Nephron progenitor cell (in vitro differentiated cells): ENCODE data around the gene BCAP31.

ENCODE experiments used
- DNase-seq: peaks from one replicate; pipeline ENCODE4 v3.0.0; 2021
- H3K27ac Mint-ChIP-seq: 2 replicates; pipeline ENCODE4 v1.8.0; 2021; ENCODE audit warnings: mild to moderate bottlenecking, moderate library complexity, mixed read lengths
- H3K27me3 Mint-ChIP-seq: 2 replicates; pipeline ENCODE4 v1.8.0; 2021; ENCODE audit warnings: mild to moderate bottlenecking, low read depth, mixed read lengths; ENCODE audit not compliant: poor library complexity
- H3K36me3 Mint-ChIP-seq: 2 replicates; pipeline ENCODE4 v1.8.0; 2021; ENCODE audit warnings: low read depth, mixed read lengths
- H3K4me1 Mint-ChIP-seq: 2 replicates; pipeline ENCODE4 v1.8.0; 2021; ENCODE audit warnings: mixed read lengths
- H3K4me3 Mint-ChIP-seq: 2 replicates; pipeline ENCODE4 v1.8.0; 2021; ENCODE audit warnings: mild to moderate bottlenecking, moderate library complexity, mixed read lengths
- H3K9me3 Mint-ChIP-seq: 2 replicates; pipeline ENCODE4 v1.8.0; 2021; ENCODE audit warnings: mild to moderate bottlenecking, moderate library complexity, mixed read lengths
- CTCF ChIP-seq: fragments of 200-600 bp; sonication (generic); IDR thresholded peaks from 2 replicates; pipeline ENCODE4 v1.5.0; 2021; ENCODE audit warnings: antibody characterized with exemption

Gene BCAP31

DNA sequence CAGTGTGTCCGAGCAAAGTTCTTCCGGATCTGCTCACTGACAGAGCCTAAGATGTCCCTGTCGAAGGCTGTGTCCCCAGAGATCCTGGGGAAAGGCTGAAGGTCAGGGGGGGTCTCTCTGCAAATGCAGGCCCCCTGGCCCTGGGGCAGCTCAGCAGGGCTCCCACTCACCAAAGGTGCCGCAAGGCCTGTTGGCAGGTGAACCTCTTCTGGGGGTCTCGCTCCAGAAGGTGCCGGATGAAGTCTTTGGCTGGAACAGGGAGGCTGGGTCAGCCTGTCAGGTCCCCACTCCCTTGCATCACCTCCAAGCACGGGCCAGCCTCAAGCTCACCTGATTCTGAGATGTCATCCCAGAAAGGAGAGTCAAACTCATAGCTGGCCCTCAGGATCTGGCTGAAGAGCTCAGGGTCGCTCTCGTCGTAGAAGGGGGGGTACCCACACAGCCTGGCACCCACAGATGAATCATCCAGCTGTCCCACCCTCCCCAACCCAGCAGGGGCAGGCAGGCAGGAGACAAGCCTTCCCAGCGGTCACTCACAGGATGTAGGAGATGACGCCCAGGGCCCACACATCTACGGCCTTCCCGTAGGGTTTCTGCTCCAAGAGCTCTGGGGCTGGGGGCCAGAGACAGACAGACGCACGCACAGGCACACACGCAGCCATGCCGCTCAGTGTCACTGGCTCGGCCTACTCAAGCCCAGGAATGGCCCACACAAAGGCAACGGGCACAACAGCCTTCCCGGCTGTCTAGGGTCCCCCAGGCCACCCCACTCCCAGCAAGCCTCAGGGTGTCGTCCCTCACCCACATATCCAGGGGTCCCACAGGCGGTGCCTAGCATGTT is 53.2 kb downstream of the BCAP31 start:
- peaks cover 20% of the 10 kb centered on the region for H3K4me1 Mint-ChIP-seq
- H3K36me3 Mint-ChIP-seq = peaks cover 5% of the 10 kb centered on the region
- TF ChIP-seq CTCF = no peak
- peaks cover 58% of the 10 kb centered on the region for H3K9me3 Mint-ChIP-seq
- H3K27ac Mint-ChIP-seq = no peak overlapping the region
- H3K4me3 Mint-ChIP-seq = no peak overlapping the region
- peaks cover 54% of the 10 kb centered on the region for H3K27me3 Mint-ChIP-seq
- DNase-seq = no peak

- peaks cover 20% of the 10 kb centered on the region for H3K4me1 Mint-ChIP-seq
- H3K4me3 Mint-ChIP-seq = no peak overlapping the region
- peaks cover 5% of the 10 kb centered on the region for H3K36me3 Mint-ChIP-seq
- DNase-seq = no peak
- H3K9me3 Mint-ChIP-seq = peaks cover 63% of the 10 kb centered on the region
- H3K27me3 Mint-ChIP-seq = peaks cover 59% of the 10 kb centered on the region
- TF ChIP-seq CTCF = no peak
- no peak overlapping the region for H3K27ac Mint-ChIP-seq
Observed at GRCh38 chrX:153669901-153670731, 54.1 kb downstream of the BCAP31 start.

- TF ChIP-seq CTCF = peak; percentile 75
- Mint-ChIP-seq H3K4me1 (peaks cover 13% of the 10 kb centered on the region), H3K9me3 (peaks cover 57% of the 10 kb centered on the region), H3K27ac (no peak overlapping the region), H3K4me3 (no peak overlapping the region), H3K27me3 (peaks cover 59% of the 10 kb centered on the region), H3K36me3 (peaks cover 5% of the 10 kb centered on the region)
- peak; percentile 65 for DNase-seq
Observed at GRCh38 chrX:153669174-153669890, 54.9 kb downstream of the BCAP31 start.

DNA sequence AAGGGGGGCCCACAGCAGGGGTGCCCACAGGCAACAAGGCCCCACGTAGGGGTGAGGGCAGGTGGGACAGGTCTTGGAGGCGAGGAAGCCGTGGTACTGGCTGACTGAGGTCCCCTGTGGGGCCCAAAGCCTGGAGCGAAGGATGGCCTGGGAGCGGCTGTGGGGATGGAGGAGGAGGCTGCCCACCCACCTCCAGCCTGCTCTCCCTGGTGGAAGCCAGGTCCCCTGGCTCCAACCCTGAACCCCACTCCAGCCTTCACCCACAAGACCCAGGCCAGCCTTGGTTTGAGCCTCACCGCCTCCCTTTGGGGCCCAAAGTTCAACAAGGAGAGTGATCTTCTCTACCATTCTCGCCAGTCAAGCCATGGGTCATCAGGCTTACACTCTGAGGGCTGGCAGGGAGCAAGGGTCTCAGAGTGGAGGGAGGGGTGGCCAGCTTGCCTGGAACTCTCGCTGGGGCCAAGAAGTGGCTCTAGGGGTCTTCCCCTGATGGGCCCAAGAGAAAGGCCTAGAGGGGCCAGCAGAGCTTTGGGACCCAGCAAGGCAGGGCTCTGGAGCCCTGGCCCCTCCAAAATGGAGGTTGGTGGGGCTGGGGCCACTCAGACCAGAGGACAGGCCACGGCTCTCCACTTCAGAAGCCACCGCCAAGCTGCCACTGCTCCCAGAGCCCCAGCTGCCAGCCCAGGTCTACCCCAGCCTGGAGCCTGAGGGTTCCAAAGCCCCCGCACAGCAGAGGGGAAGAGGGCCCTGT is 55.6 kb downstream of the BCAP31 start:
- TF ChIP-seq CTCF = no peak
- H3K9me3 Mint-ChIP-seq = peaks cover 52% of the 10 kb centered on the region
- no peak overlapping the region for H3K27ac Mint-ChIP-seq
- peaks cover 8% of the 10 kb centered on the region for H3K4me1 Mint-ChIP-seq
- peaks cover 5% of the 10 kb centered on the region for H3K36me3 Mint-ChIP-seq
- H3K4me3 Mint-ChIP-seq = no peak overlapping the region
- H3K27me3 Mint-ChIP-seq = peaks cover 62% of the 10 kb centered on the region
- no peak for DNase-seq

DNA sequence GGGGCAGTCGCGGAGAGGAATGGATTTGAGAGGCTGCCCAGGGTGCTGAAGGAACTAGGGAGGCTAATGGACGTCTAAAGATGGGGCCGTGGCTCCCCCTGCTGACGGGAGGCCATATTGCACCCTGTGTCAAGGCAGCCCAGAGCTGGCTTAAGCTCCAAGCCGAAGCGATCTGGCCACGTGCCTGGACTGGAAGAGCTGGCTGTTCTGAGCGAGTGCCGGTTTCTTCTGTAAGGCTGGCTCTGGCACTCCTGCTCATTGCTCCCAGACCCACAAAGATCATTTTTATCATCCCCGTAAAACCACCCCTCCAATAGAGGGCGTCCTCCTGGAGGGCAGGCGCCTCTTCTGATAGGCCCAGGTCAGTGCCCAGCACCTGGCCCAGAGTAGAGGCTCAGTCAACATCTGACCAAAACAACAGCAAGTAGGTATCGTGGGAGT is 56.2 kb downstream of the BCAP31 start:
- Mint-ChIP-seq H3K9me3 (peaks cover 52% of the 10 kb centered on the region), H3K4me3 (peak overlapping the region; percentile 79), H3K27ac (no peak overlapping the region), H3K4me1 (peaks cover 8% of the 10 kb centered on the region), H3K27me3 (peaks cover 65% of the 10 kb centered on the region), H3K36me3 (peaks cover 5% of the 10 kb centered on the region)
- DNase-seq = peak; percentile 86
- TF ChIP-seq CTCF = peak; percentile 66
